ENCODE results near the gene FAHD1. TPM values are rescaled to one million over a fixed set of nuclear protein-coding genes. Genes with fewer than 3 reads are reported as not detected.

FAHD1 gene
- 20.4 TPM for total RNA-seq (2013)
- polyA plus RNA-seq (10 to 100 TPM in 2 of 3 donors, 1 to 10 TPM in 1; 7.5 to 24.9 (median 17.3) TPM), polyA minus RNA-seq (16.1 and 24.0 TPM in 2 replicates), total RNA-seq (1.9 to 6.5 (median 4.1) reads per million in 11 experiments)

DNA sequence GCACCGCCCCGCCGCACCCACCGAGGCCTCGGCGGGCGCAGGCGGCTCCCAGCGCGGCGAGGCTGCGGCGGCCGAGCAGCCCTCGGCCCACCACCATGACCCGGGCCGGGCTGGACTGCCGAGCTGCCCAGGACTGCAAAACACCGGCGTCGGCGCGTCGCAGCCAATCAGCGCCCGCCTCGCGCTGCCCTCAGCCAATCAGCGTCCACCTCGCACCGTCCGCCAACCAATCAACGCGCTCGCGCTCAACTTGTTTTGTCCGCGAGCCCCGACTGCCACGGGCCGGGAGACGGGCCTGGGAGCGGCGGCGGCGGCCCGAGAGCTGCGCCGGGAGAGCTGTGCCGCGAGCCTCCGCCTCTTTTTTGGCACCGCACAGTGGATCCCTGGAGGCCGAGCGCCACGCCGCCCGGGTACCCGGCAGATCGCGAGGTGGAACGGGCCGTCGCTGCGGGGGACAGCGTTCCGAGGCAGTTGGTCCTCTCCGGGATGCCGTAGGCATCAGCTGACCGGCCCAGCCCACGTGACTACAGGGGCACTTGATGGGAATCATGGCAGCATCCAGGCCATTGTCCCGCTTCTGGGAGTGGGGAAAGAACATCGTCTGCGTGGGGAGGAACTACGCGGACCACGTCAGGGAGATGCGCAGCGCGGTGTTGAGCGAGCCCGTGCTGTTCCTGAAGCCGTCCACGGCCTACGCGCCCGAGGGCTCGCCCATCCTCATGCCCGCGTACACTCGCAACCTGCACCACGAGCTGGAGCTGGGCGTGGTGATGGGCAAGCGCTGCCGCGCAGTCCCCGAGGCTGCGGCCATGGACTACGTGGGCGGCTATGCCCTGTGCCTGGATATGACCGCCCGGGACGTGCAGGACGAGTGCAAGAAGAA, at the start of gene FAHD1, which contains the start of gene HAGH:
Gene FAHD1 (plus strand): TSS at position 516 of the 883 bp plus-strand sequence. CDS start 33 bp downstream, at position 549.
Gene HAGH (minus strand): TSS at position 135 of the 883 bp plus-strand sequence. CDS start 38 bp downstream, at position 97.
- Histone ChIP-seq H3K9me3 (replicated peaks in 1 of 2; ENCODE audit: control insufficient read depth in 1 of 2, insufficient read depth in 1 of 2, low read length in 2 of 2) (no peaks in the 10 kb centered on the region), H4K20me1 (ENCODE audit: insufficient read depth, low read length) (peaks cover 40% of the 10 kb centered on the region), H3K4me1 (ENCODE audit: control insufficient read depth in 1 of 2, insufficient read depth in 2 of 2, low read length in 2 of 2) (peaks cover 22 to 39% of the 10 kb centered on the region in 2 donors), H3K4me3 (replicated peaks in 1 of 3; ENCODE audit: low read depth in 2 of 3, low read length in 3 of 3) (peak within 1 kb of the TSS; percentile 54 to 91 (median 74)), H3K27me3 (ENCODE audit: control insufficient read depth in 2 of 2, insufficient read depth in 2 of 2, low read length in 2 of 2) (no peaks in the 10 kb centered on the region), H3K4me2 (replicated peaks; ENCODE audit: extremely low read depth, low read length, poor library complexity, severe bottlenecking) (peak within 1 kb of the TSS; percentile 94), H3K79me2 (ENCODE audit: insufficient read depth, low read length) (peaks cover 51% of the 10 kb centered on the region), H3K36me3 (replicated peaks in 1 of 2; ENCODE audit: control insufficient read depth in 1 of 2, insufficient read depth in 2 of 2, low read length in 2 of 2) (peaks cover 8 to 18% of the 10 kb centered on the region in 2 donors), H2AFZ (ENCODE audit: insufficient read depth, low read depth, low read length, poor library complexity, severe bottlenecking) (peak within 1 kb of the TSS; percentile 94), H3K9ac (ENCODE audit: insufficient read depth, low read length, poor library complexity, severe bottlenecking) (peak within 1 kb of the TSS; percentile 75), H3K27ac (ENCODE audit: low read depth in 1 of 2, low read length in 2 of 2) (peak within 1 kb of the TSS; percentile 49 to 85)
- peaks cover 14 to 25% of the 10 kb centered on the region in 2 donors for H3K36me3 Mint-ChIP-seq
- no peak for TF ChIP-seq CTCF (IDR thresholded peaks at IDR 0.05)
- peaks cover 31% of the 10 kb centered on the region for H3K4me1 Mint-ChIP-seq
- under 1% methylated on average over 104 of the region's 104 CpGs for WGBS (ENCODE audit: insufficient coverage)
- DNase-seq: peak; percentile 92 to 95 (median 92)
- peak within 1 kb of the TSS; percentile 94 to 95 for H3K4me3 Mint-ChIP-seq
- peaks cover 0 to 2% (median 0%) of the 10 kb centered on the region in 7 donors for H3K9me3 Mint-ChIP-seq
- peaks cover 0 to 3% (median 0%) of the 10 kb centered on the region in 3 donors for H3K27me3 Mint-ChIP-seq (ENCODE audit: low read depth in 3 of 3)
- H3K27ac Mint-ChIP-seq: peak within 1 kb of the TSS; percentile 85 to 93 (median 90)
- intact Hi-C loops (cut with micrococcal nuclease): loop anchor here (2.0 to 5.0 kb wide), 2 partner anchors 44 to 45 kb away; partner anchors contain the start of genes NUBP2 (in 2 of the 2) and SPSB3 (in 2 of the 2)

Measured in CD14-positive monocyte (primary cell).